ENCODE results near the gene UCN.

UCN gene

GRCh38 chr2:27288610-27289009 lies 19.6 kb downstream of the UCN start:
- H3K36me3 ChIP-seq (ENCODE audit: control insufficient read depth in 1 of 2, insufficient read depth in 2 of 2, low read length in 2 of 2) = no peaks in the 10 kb centered on the region
- no peak overlapping the region for H3K27ac ChIP-seq (ENCODE audit: low read depth, low read length)
- no peaks in the 10 kb centered on the region for H3K9me3 ChIP-seq (ENCODE audit: control insufficient read depth in 1 of 2, low read length in 2 of 2)
- H3K9ac ChIP-seq (ENCODE audit: low read depth in 1 of 2, low read length in 2 of 2) = no peak overlapping the region
- peaks cover 8 to 16% of the 10 kb centered on the region in 2 donors for H3K27me3 ChIP-seq (ENCODE audit: control insufficient read depth in 1 of 2, insufficient read depth in 2 of 2, low read length in 2 of 2)
- no peak overlapping the region for H3K4me3 ChIP-seq (ENCODE audit: low read depth in 1 of 2, low read length in 2 of 2)
- no peaks in the 10 kb centered on the region for H3K4me1 ChIP-seq (ENCODE audit: control insufficient read depth in 1 of 2, insufficient read depth in 2 of 2, low read length in 2 of 2)

GRCh38 chr2:27285481-27285880 lies 22.8 kb downstream of the UCN start:
- H3K36me3 ChIP-seq (ENCODE audit: control insufficient read depth in 1 of 2, insufficient read depth in 2 of 2, low read length in 2 of 2) = no peaks in the 10 kb centered on the region
- H3K27me3 ChIP-seq (ENCODE audit: control insufficient read depth in 1 of 2, insufficient read depth in 2 of 2, low read length in 2 of 2) = peaks cover 24 to 26% of the 10 kb centered on the region in 2 donors
- no peak overlapping the region for H3K27ac ChIP-seq (ENCODE audit: low read depth, low read length)
- no peak overlapping the region for H3K4me3 ChIP-seq (ENCODE audit: low read depth in 1 of 2, low read length in 2 of 2)
- H3K9me3 ChIP-seq (ENCODE audit: control insufficient read depth in 1 of 2, low read length in 2 of 2) = no peaks in the 10 kb centered on the region
- H3K9ac ChIP-seq (ENCODE audit: low read depth in 1 of 2, low read length in 2 of 2) = no peak overlapping the region
- H3K4me1 ChIP-seq (ENCODE audit: control insufficient read depth in 1 of 2, insufficient read depth in 2 of 2, low read length in 2 of 2) = no peaks in the 10 kb centered on the region

- no peaks in the 10 kb centered on the region for H3K4me1 ChIP-seq (ENCODE audit: control insufficient read depth in 1 of 2, insufficient read depth in 2 of 2, low read length in 2 of 2)
- H3K4me3 ChIP-seq (ENCODE audit: low read depth in 1 of 2, low read length in 2 of 2) = no peak overlapping the region
- no peaks in the 10 kb centered on the region for H3K9me3 ChIP-seq (ENCODE audit: control insufficient read depth in 1 of 2, low read length in 2 of 2)
- H3K36me3 ChIP-seq (ENCODE audit: control insufficient read depth in 1 of 2, insufficient read depth in 2 of 2, low read length in 2 of 2) = no peaks in the 10 kb centered on the region
- no peak overlapping the region for H3K9ac ChIP-seq (ENCODE audit: low read depth in 1 of 2, low read length in 2 of 2)
- H3K27ac ChIP-seq (ENCODE audit: low read depth, low read length) = no peak overlapping the region
- peaks cover 25 to 26% of the 10 kb centered on the region in 2 donors for H3K27me3 ChIP-seq (ENCODE audit: control insufficient read depth in 1 of 2, insufficient read depth in 2 of 2, low read length in 2 of 2)
Observed at GRCh38 chr2:27284996-27285395, 23.2 kb downstream of the UCN start.

- no peaks in the 10 kb centered on the region for H3K36me3 ChIP-seq (ENCODE audit: control insufficient read depth in 1 of 2, insufficient read depth in 2 of 2, low read length in 2 of 2)
Observed at GRCh38 chr2:27282892-27283291, 25.4 kb downstream of the UCN start.

GRCh38 chr2:27281855-27282559 lies 26.2 kb downstream of the UCN start, which contains the start of gene TRIM54:
TSS of gene TRIM54 (plus strand) at chr2:27282429. CDS start at chr2:27282732, 303 bp downstream.
- Histone ChIP-seq H3K4me1 (ENCODE audit: control insufficient read depth in 1 of 2, insufficient read depth in 2 of 2, low read length in 2 of 2) (no peaks in the 10 kb centered on the region), H3K27me3 (ENCODE audit: control insufficient read depth in 1 of 2, insufficient read depth in 2 of 2, low read length in 2 of 2) (peaks cover 26 to 29% of the 10 kb centered on the region in 2 donors), H3K9ac (ENCODE audit: low read depth in 1 of 2, low read length in 2 of 2) (no peak within 1 kb of the TSS), H3K9me3 (ENCODE audit: control insufficient read depth in 1 of 2, low read length in 2 of 2) (no peaks in the 10 kb centered on the region), H3K27ac (ENCODE audit: low read depth, low read length) (no peak within 1 kb of the TSS), H3K36me3 (ENCODE audit: control insufficient read depth in 1 of 2, insufficient read depth in 2 of 2, low read length in 2 of 2) (no peaks in the 10 kb centered on the region), H3K4me3 (ENCODE audit: low read depth in 1 of 2, low read length in 2 of 2) (no peak within 1 kb of the TSS)

More at GRCh38 chr2:27282892-27283291, 25.4 kb downstream of the UCN start:
- Histone ChIP-seq H3K9ac (ENCODE audit: low read depth in 1 of 2, low read length in 2 of 2) (no peak overlapping the region), H3K27ac (ENCODE audit: low read depth, low read length) (no peak overlapping the region), H3K4me1 (ENCODE audit: control insufficient read depth in 1 of 2, insufficient read depth in 2 of 2, low read length in 2 of 2) (no peaks in the 10 kb centered on the region), H3K4me3 (ENCODE audit: low read depth in 1 of 2, low read length in 2 of 2) (no peak overlapping the region), H3K9me3 (ENCODE audit: control insufficient read depth in 1 of 2, low read length in 2 of 2) (no peaks in the 10 kb centered on the region), H3K27me3 (ENCODE audit: control insufficient read depth in 1 of 2, insufficient read depth in 2 of 2, low read length in 2 of 2) (peaks cover 25 to 26% of the 10 kb centered on the region in 2 donors)

- peaks cover 26 to 29% of the 10 kb centered on the region in 2 donors for H3K27me3 ChIP-seq (ENCODE audit: control insufficient read depth in 1 of 2, insufficient read depth in 2 of 2, low read length in 2 of 2)
- H3K9ac ChIP-seq (ENCODE audit: low read depth in 1 of 2, low read length in 2 of 2) = no peak overlapping the region
- H3K27ac ChIP-seq (ENCODE audit: low read depth, low read length) = no peak overlapping the region
- H3K4me3 ChIP-seq (ENCODE audit: low read depth in 1 of 2, low read length in 2 of 2) = no peak overlapping the region
- H3K36me3 ChIP-seq (ENCODE audit: control insufficient read depth in 1 of 2, insufficient read depth in 2 of 2, low read length in 2 of 2) = no peaks in the 10 kb centered on the region
- H3K4me1 ChIP-seq (ENCODE audit: control insufficient read depth in 1 of 2, insufficient read depth in 2 of 2, low read length in 2 of 2) = no peaks in the 10 kb centered on the region
- no peaks in the 10 kb centered on the region for H3K9me3 ChIP-seq (ENCODE audit: control insufficient read depth in 1 of 2, low read length in 2 of 2)
Observed at GRCh38 chr2:27281442-27281841, 26.8 kb downstream of the UCN start.

GRCh38 chr2:27280826-27281225 lies 27.4 kb downstream of the UCN start:
- H3K4me1 ChIP-seq (ENCODE audit: control insufficient read depth in 1 of 2, insufficient read depth in 2 of 2, low read length in 2 of 2) = no peaks in the 10 kb centered on the region
- no peak overlapping the region for H3K4me3 ChIP-seq (ENCODE audit: low read depth in 1 of 2, low read length in 2 of 2)
- H3K27ac ChIP-seq (ENCODE audit: low read depth, low read length) = no peak overlapping the region
- H3K9me3 ChIP-seq (ENCODE audit: control insufficient read depth in 1 of 2, low read length in 2 of 2) = no peaks in the 10 kb centered on the region
- peaks cover 26 to 29% of the 10 kb centered on the region in 2 donors for H3K27me3 ChIP-seq (ENCODE audit: control insufficient read depth in 1 of 2, insufficient read depth in 2 of 2, low read length in 2 of 2)
- H3K36me3 ChIP-seq (ENCODE audit: control insufficient read depth in 1 of 2, insufficient read depth in 2 of 2, low read length in 2 of 2) = no peaks in the 10 kb centered on the region
- no peak overlapping the region for H3K9ac ChIP-seq (ENCODE audit: low read depth in 1 of 2, low read length in 2 of 2)

GRCh38 chr2:27278010-27278409 lies 30.2 kb downstream of the UCN start:
- peaks cover 12 to 23% of the 10 kb centered on the region in 2 donors for H3K27me3 ChIP-seq (ENCODE audit: control insufficient read depth in 1 of 2, insufficient read depth in 2 of 2, low read length in 2 of 2)
- H3K4me3 ChIP-seq (ENCODE audit: low read depth in 1 of 2, low read length in 2 of 2) = no peak overlapping the region
- H3K4me1 ChIP-seq (ENCODE audit: control insufficient read depth in 1 of 2, insufficient read depth in 2 of 2, low read length in 2 of 2) = no peaks in the 10 kb centered on the region
- no peaks in the 10 kb centered on the region for H3K9me3 ChIP-seq (ENCODE audit: control insufficient read depth in 1 of 2, low read length in 2 of 2)
- no peak overlapping the region for H3K9ac ChIP-seq (ENCODE audit: low read depth in 1 of 2, low read length in 2 of 2)
- no peaks in the 10 kb centered on the region for H3K36me3 ChIP-seq (ENCODE audit: control insufficient read depth in 1 of 2, insufficient read depth in 2 of 2, low read length in 2 of 2)
- H3K27ac ChIP-seq (ENCODE audit: low read depth, low read length) = no peak overlapping the region

- no peaks in the 10 kb centered on the region for H3K4me1 ChIP-seq (ENCODE audit: control insufficient read depth in 1 of 2, insufficient read depth in 2 of 2, low read length in 2 of 2)
- H3K36me3 ChIP-seq (ENCODE audit: control insufficient read depth in 1 of 2, insufficient read depth in 2 of 2, low read length in 2 of 2) = no peaks in the 10 kb centered on the region
- H3K4me3 ChIP-seq (ENCODE audit: low read depth in 1 of 2, low read length in 2 of 2) = no peak within 1 kb of the TSS
- H3K27ac ChIP-seq (ENCODE audit: low read depth, low read length) = no peak within 1 kb of the TSS
- H3K27me3 ChIP-seq (ENCODE audit: control insufficient read depth in 1 of 2, insufficient read depth in 2 of 2, low read length in 2 of 2) = peaks cover 6 to 14% of the 10 kb centered on the region in 2 donors
- no peaks in the 10 kb centered on the region for H3K9me3 ChIP-seq (ENCODE audit: control insufficient read depth in 1 of 2, low read length in 2 of 2)
- no peak within 1 kb of the TSS for H3K9ac ChIP-seq (ENCODE audit: low read depth in 1 of 2, low read length in 2 of 2)
Observed at GRCh38 chr2:27275211-27276150, 32.8 kb downstream of the UCN start, which contains the start of gene DNAJC5G. TSS of gene DNAJC5G (plus strand) at chr2:27275433. CDS start at chr2:27276729, 1,296 bp downstream.
